Measurements from ENCODE around the gene SSH2.
"Not testable (repeated sequence)": the region's sequence is repeated elsewhere in the genome, so short reads cannot be mapped to it uniquely, and the experiment has no call there.

The SSH2 gene

GRCh38 chr17:29664743-29665480 lies 265.1 kb downstream of the SSH2 start:
- peaks cover 45% of the 10 kb centered on the region for H3K36me3 ChIP-seq (ENCODE audit: control insufficient read depth, insufficient read depth, low read length)
- no peak for DNase-seq
- no peaks in the 10 kb centered on the region for H3K27me3 ChIP-seq (replicated peaks; ENCODE audit: control insufficient read depth, insufficient read depth, low read length, poor library complexity, severe bottlenecking)
- H3K4me3 ChIP-seq (ENCODE audit: insufficient read depth, low read depth, low read length, poor library complexity, severe bottlenecking): no peak overlapping the region
- H3K27ac ChIP-seq (ENCODE audit: insufficient read depth, low read length, poor library complexity, severe bottlenecking): no peak overlapping the region
- H3K9me3 ChIP-seq (ENCODE audit: control insufficient read depth, low read length): no peaks in the 10 kb centered on the region
- no peaks in the 10 kb centered on the region for H3K4me1 ChIP-seq (ENCODE audit: control insufficient read depth, insufficient read depth, low read length, poor library complexity, severe bottlenecking)

- Histone ChIP-seq H3K4me1 (ENCODE audit: control insufficient read depth, insufficient read depth, low read length, poor library complexity, severe bottlenecking) (no peaks in the 10 kb centered on the region), H3K4me3 (ENCODE audit: insufficient read depth, low read depth, low read length, poor library complexity, severe bottlenecking) (no peak overlapping the region), H3K27ac (ENCODE audit: insufficient read depth, low read length, poor library complexity, severe bottlenecking) (no peak overlapping the region), H3K36me3 (ENCODE audit: control insufficient read depth, insufficient read depth, low read length) (peaks cover 45% of the 10 kb centered on the region), H3K9me3 (ENCODE audit: control insufficient read depth, low read length) (no peaks in the 10 kb centered on the region), H3K27me3 (replicated peaks; ENCODE audit: control insufficient read depth, insufficient read depth, low read length, poor library complexity, severe bottlenecking) (no peaks in the 10 kb centered on the region)
- DNase-seq: no peak
These were observed 266.9 kb downstream of the SSH2 start for GRCh38 chr17:29663155-29663554.

- Histone ChIP-seq H3K36me3 (ENCODE audit: control insufficient read depth, insufficient read depth, low read length) (peaks cover 33% of the 10 kb centered on the region), H3K27me3 (replicated peaks; ENCODE audit: control insufficient read depth, insufficient read depth, low read length, poor library complexity, severe bottlenecking) (no peaks in the 10 kb centered on the region), H3K4me1 (ENCODE audit: control insufficient read depth, insufficient read depth, low read length, poor library complexity, severe bottlenecking) (no peaks in the 10 kb centered on the region), H3K4me3 (ENCODE audit: insufficient read depth, low read depth, low read length, poor library complexity, severe bottlenecking) (no peak overlapping the region), H3K9me3 (ENCODE audit: control insufficient read depth, low read length) (no peaks in the 10 kb centered on the region), H3K27ac (ENCODE audit: insufficient read depth, low read length, poor library complexity, severe bottlenecking) (no peak overlapping the region)
- DNase-seq: no peak
These were observed 268.8 kb downstream of the SSH2 start for GRCh38 chr17:29661213-29661612.

- H3K9me3 ChIP-seq (ENCODE audit: control insufficient read depth, low read length): no peaks in the 10 kb centered on the region
- H3K27me3 ChIP-seq (replicated peaks; ENCODE audit: control insufficient read depth, insufficient read depth, low read length, poor library complexity, severe bottlenecking): no peaks in the 10 kb centered on the region
- H3K4me3 ChIP-seq (ENCODE audit: insufficient read depth, low read depth, low read length, poor library complexity, severe bottlenecking): no peak overlapping the region
- no peak for DNase-seq
- H3K27ac ChIP-seq (ENCODE audit: insufficient read depth, low read length, poor library complexity, severe bottlenecking): no peak overlapping the region
- H3K36me3 ChIP-seq (ENCODE audit: control insufficient read depth, insufficient read depth, low read length): peaks cover 22% of the 10 kb centered on the region
- no peaks in the 10 kb centered on the region for H3K4me1 ChIP-seq (ENCODE audit: control insufficient read depth, insufficient read depth, low read length, poor library complexity, severe bottlenecking)
These were observed 270.9 kb downstream of the SSH2 start for GRCh38 chr17:29659155-29659554.

GRCh38 chr17:29655323-29655722 lies 274.7 kb downstream of the SSH2 start:
- DNase-seq: no peak
- H3K4me1 ChIP-seq (ENCODE audit: control insufficient read depth, insufficient read depth, low read length, poor library complexity, severe bottlenecking): no peaks in the 10 kb centered on the region
- no peaks in the 10 kb centered on the region for H3K9me3 ChIP-seq (ENCODE audit: control insufficient read depth, low read length)
- peaks cover 24% of the 10 kb centered on the region for H3K36me3 ChIP-seq (ENCODE audit: control insufficient read depth, insufficient read depth, low read length)
- no peak overlapping the region for H3K4me3 ChIP-seq (ENCODE audit: insufficient read depth, low read depth, low read length, poor library complexity, severe bottlenecking)
- H3K27ac ChIP-seq (ENCODE audit: insufficient read depth, low read length, poor library complexity, severe bottlenecking): no peak overlapping the region
- H3K27me3 ChIP-seq (replicated peaks; ENCODE audit: control insufficient read depth, insufficient read depth, low read length, poor library complexity, severe bottlenecking): no peaks in the 10 kb centered on the region

GRCh38 chr17:29653995-29654714 lies 275.9 kb downstream of the SSH2 start:
- no peaks in the 10 kb centered on the region for H3K4me1 ChIP-seq (ENCODE audit: control insufficient read depth, insufficient read depth, low read length, poor library complexity, severe bottlenecking)
- no peak for DNase-seq
- no peak overlapping the region for H3K4me3 ChIP-seq (ENCODE audit: insufficient read depth, low read depth, low read length, poor library complexity, severe bottlenecking)
- H3K36me3 ChIP-seq (ENCODE audit: control insufficient read depth, insufficient read depth, low read length): peaks cover 36% of the 10 kb centered on the region
- no peaks in the 10 kb centered on the region for H3K27me3 ChIP-seq (replicated peaks; ENCODE audit: control insufficient read depth, insufficient read depth, low read length, poor library complexity, severe bottlenecking)
- no peaks in the 10 kb centered on the region for H3K9me3 ChIP-seq (ENCODE audit: control insufficient read depth, low read length)
- no peak overlapping the region for H3K27ac ChIP-seq (ENCODE audit: insufficient read depth, low read length, poor library complexity, severe bottlenecking)

- H3K27ac ChIP-seq (ENCODE audit: insufficient read depth, low read length, poor library complexity, severe bottlenecking): no peak overlapping the region
- DNase-seq: no peak
- H3K27me3 ChIP-seq (replicated peaks; ENCODE audit: control insufficient read depth, insufficient read depth, low read length, poor library complexity, severe bottlenecking): no peaks in the 10 kb centered on the region
- H3K9me3 ChIP-seq (ENCODE audit: control insufficient read depth, low read length): no peaks in the 10 kb centered on the region
- H3K4me1 ChIP-seq (ENCODE audit: control insufficient read depth, insufficient read depth, low read length, poor library complexity, severe bottlenecking): no peaks in the 10 kb centered on the region
- H3K4me3 ChIP-seq (ENCODE audit: insufficient read depth, low read depth, low read length, poor library complexity, severe bottlenecking): no peak overlapping the region
- H3K36me3 ChIP-seq (ENCODE audit: control insufficient read depth, insufficient read depth, low read length): peaks cover 44% of the 10 kb centered on the region
These were observed 277.1 kb downstream of the SSH2 start for GRCh38 chr17:29652976-29653375.

- H3K4me3 ChIP-seq (ENCODE audit: insufficient read depth, low read depth, low read length, poor library complexity, severe bottlenecking); DNase-seq; H3K27me3 ChIP-seq (replicated peaks; ENCODE audit: control insufficient read depth, insufficient read depth, low read length, poor library complexity, severe bottlenecking); H3K27ac ChIP-seq (ENCODE audit: insufficient read depth, low read length, poor library complexity, severe bottlenecking); H3K4me1 ChIP-seq (ENCODE audit: control insufficient read depth, insufficient read depth, low read length, poor library complexity, severe bottlenecking); H3K9me3 ChIP-seq (ENCODE audit: control insufficient read depth, low read length): not testable (repeated sequence)
- peaks cover 46% of the 10 kb centered on the region for H3K36me3 ChIP-seq (ENCODE audit: control insufficient read depth, insufficient read depth, low read length)
These were observed 278.1 kb downstream of the SSH2 start for GRCh38 chr17:29651913-29652312.

GRCh38 chr17:29650396-29650795 lies 279.6 kb downstream of the SSH2 start:
- no peak for DNase-seq
- no peaks in the 10 kb centered on the region for H3K9me3 ChIP-seq (ENCODE audit: control insufficient read depth, low read length)
- peaks cover 47% of the 10 kb centered on the region for H3K36me3 ChIP-seq (ENCODE audit: control insufficient read depth, insufficient read depth, low read length)

GRCh38 chr17:29649359-29649758 lies 280.7 kb downstream of the SSH2 start:
- Histone ChIP-seq H3K4me1 (ENCODE audit: control insufficient read depth, insufficient read depth, low read length, poor library complexity, severe bottlenecking) (no peaks in the 10 kb centered on the region), H3K27me3 (replicated peaks; ENCODE audit: control insufficient read depth, insufficient read depth, low read length, poor library complexity, severe bottlenecking) (no peaks in the 10 kb centered on the region), H3K4me3 (ENCODE audit: insufficient read depth, low read depth, low read length, poor library complexity, severe bottlenecking) (no peak overlapping the region), H3K36me3 (ENCODE audit: control insufficient read depth, insufficient read depth, low read length) (peaks cover 51% of the 10 kb centered on the region), H3K9me3 (ENCODE audit: control insufficient read depth, low read length) (no peaks in the 10 kb centered on the region), H3K27ac (ENCODE audit: insufficient read depth, low read length, poor library complexity, severe bottlenecking) (no peak overlapping the region)
- no peak for DNase-seq

More at GRCh38 chr17:29650396-29650795, 279.6 kb downstream of the SSH2 start:
- H3K27me3 ChIP-seq (replicated peaks; ENCODE audit: control insufficient read depth, insufficient read depth, low read length, poor library complexity, severe bottlenecking): no peaks in the 10 kb centered on the region
- H3K4me1 ChIP-seq (ENCODE audit: control insufficient read depth, insufficient read depth, low read length, poor library complexity, severe bottlenecking): no peaks in the 10 kb centered on the region
- no peak overlapping the region for H3K4me3 ChIP-seq (ENCODE audit: insufficient read depth, low read depth, low read length, poor library complexity, severe bottlenecking)
- H3K27ac ChIP-seq (ENCODE audit: insufficient read depth, low read length, poor library complexity, severe bottlenecking): no peak overlapping the region
